ENCODE results near the gene RBP4.

The RBP4 gene

DNA sequence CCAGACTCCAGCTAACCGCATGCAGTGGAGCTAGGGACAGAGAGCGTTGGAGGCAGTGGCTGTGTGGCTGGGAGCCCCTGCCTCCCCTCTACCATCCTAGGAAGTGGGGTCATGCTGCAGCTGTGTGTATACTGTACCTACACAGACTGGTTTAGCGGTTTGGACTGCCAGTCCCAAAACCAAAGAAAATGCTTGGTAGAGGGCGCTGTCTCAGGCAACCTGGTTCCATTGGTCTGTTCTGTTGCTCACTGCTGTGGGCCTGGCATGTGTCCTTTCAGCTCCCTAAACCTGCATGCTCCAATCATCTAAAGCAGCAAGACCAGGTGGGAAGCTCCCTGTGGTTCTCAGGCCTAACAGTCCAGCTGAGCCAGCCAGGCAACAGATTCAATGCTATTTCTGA is 4.5 kb downstream of the RBP4 start:
- no peak for DNase-seq (ENCODE audit: low read depth in 3 of 3)

DNA sequence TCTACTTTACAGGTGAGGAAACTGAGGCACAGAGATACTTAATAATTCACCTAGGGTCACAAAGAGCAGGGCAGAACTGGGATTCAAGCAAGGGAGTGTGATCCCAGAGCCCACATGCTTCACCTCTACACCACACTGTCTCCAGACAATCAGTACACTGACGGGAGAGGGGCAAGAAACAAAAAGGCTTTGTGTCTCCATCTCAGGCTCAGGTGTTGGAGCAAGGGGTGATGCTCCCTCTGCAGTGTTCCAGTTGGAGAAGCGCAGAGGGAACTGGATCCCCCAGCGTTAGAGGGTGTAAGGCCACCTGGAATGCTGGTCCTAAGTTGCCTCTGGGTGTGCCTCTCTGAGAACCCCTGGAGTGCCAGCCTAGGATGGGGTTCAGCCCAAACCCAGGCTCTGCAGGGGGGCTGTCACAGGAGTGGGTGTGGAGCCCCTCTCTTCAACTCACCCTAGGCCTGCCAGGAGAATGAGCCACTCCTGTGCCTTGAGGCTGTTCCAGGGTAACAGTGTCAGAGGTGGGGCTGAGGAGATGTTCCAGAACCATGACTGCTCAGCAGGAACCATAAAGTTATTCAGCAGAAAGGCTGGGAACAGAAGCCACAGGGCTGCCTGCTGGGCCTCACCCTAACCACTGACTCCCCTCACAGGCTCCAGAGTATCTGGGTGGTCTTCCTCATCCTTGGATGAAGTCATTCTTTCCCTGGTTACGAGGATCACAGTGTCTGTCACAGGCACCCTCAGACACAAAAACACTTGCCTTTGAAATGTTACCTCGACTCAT is 5.5 kb downstream of the RBP4 start:
- DNase-seq (ENCODE audit: low read depth in 3 of 3): no peak

DNA sequence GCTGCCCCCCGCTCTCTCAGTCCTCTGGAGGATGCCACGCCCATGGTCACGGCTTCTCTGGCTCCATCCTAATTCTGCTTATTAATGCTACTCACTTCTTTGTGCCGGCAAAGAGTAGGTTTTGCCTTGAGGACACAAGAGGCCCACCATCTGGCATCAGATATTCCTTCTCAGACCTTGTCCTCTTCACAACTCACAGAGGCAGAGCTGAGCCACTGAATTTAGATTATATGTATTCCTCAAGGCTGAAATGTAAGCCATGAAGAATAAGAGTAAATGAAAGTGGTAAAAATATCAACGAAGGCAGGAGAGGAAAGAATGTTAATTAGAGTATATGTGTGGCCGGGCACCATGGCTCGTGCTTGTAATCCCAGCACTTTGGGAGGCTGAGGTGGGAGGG is 6.5 kb downstream of the RBP4 start:
- no peak for DNase-seq (ENCODE audit: low read depth in 3 of 3)

DNA sequence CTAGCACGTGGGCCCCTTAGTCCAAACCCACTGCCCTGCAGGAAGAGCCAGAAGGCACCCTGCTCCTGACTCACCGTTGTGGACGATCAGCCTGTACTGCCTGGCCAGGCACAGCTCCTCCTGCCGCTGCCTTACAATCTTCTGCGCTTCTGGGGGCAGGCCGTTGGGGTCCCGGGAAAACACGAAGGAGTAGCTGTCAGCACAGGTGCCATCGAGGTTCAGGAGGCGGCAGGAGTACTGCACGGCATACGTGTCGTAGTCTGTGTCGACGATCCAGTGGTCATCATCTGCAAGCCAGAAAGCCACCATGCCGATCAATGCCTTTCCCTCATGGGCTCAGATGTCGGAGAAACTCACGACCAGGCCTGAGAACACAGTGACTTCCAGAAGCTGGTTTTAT is 7.3 kb downstream of the RBP4 start:
- no peak for DNase-seq (ENCODE audit: low read depth in 3 of 3)

DNA sequence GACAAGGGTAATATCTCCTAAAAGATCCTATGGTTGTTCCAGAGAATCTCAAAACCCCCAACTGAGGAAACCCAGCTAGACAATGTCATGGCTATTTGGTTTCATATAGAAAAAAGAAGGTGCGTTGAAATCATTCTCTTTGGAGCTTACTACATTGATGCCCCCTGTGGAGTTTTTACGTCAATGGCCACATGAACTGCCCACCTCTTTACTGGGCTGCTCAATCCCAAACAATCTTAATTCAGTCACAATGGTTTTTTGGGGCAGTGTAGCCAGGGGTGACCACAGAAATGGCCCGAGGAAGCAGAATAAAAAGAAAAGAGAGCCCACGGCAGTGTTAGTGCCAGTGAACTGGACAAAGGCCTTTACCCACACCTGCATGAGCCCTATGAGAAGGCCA is 7.8 kb downstream of the RBP4 start:
- no peak for DNase-seq (ENCODE audit: low read depth in 3 of 3)

DNA sequence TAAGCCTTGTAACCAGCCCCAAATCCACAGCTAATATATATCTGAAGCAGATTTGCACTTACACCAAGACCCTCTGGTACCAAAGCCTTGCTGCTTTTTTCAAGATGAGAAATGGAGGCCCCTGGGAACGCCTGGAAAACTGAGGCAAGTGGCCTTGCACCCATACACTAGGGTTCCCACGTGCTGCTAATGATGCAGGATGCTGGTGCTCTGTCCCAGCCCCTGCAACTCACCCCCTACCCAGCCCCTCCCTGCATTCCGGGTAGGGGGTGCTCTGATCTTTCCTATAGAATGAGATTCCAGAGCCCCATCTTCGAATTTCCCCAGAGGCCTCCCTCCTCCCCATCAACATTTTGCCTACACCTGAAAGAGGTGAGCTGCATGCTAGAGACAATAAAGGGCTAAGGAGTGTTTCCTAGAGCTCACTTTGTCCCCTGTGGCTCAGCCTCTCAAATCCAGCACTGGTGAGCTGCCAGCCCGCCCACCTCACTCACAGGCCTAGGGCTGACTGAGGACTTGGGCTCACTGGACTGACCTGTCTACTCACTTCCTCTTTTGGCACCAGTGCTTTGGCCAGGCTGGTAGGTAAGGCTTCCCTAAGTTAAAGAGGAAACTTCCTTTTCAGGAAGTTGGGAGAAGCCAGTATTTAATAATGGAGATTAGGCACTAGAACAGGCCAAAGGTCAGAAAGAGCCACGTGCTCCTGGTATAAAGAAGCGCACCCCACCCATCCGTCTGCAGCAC is 9.8 kb downstream of the RBP4 start:
- no peak for DNase-seq (ENCODE audit: low read depth in 3 of 3)

DNA sequence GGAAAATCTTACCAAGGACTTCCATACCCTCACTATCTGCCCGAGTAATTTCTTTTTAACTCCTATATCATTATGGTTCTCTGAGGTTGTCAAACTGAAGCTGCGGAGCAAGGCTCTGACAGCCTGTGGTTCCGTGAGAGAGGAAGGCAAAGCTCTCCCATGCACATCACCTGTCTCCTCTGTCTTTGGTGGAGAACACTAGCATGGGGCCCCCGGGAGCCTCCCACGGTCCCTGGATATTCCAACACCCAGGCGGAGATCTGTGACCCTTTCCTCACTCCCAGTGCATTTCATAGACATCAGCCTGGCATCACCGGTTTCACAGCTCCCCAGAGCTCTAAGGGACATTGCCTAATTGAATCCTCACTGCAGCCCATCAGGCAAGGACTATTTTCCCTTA is 10.4 kb downstream of the RBP4 start:
- DNase-seq (ENCODE audit: low read depth in 3 of 3): no peak

DNA sequence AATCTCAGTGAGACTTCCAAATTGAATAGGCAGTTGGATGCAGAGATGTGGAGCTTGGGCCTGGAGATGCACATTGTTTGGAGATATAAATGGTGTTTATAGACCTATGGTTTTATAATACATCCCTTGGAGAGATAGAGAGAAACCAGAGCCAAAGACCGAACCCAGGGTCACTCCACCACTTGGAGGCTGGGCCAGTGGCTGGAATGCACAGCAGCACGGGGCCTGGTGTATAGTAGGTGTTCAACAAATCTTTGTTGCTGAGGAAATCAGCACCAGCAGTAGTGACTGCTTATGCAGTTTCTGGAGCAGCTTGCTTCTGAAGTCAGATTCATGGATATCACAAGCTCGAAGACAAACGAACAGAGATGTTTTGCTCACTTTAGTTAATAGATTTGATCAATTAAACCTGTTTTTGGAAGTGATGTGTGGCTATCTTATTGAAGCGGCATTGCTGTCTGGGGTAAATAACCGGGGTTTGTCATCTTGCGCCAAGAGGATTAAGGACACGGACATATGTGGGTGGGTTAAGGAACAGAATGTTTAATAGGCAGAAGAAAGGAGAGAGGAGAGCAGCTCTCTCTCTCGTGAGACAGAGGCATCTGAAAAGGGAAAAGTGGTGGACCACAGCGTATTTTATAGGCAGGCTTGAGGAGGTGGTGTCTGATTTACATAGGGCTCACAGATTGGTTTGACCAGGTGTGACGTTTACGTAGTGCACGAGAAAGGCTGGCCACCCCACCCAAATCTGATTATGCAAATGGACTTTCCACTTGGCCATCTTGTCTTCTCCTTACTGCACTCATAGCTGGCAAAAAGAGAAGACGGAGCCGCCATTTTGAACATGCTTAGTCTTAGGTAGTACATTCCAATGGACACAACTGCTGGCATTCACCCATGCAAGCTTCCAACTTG is 11.1 kb downstream of the RBP4 start:
- DNase-seq (ENCODE audit: low read depth in 3 of 3): no peak

DNA sequence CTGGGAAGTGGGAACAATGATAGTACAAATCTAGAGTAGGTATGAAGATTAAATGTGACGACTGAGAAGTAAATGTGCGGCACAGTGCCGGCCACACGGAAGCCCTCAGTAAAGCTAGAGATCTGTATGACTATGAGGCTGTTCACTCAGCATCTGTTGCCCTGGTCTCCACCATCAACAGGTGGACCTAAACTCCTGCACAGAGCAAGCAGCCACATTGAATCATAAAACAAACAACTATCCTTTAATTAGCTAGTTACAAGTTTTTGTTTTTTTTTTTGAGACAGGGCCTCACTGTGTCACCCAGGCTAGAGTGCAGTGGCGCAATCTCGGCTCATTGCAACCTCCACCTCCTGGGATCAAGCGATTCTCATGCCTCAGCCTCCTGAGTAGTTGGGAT is 16.6 kb downstream of the RBP4 start:
- no peak for DNase-seq (ENCODE audit: low read depth in 3 of 3)

DNA sequence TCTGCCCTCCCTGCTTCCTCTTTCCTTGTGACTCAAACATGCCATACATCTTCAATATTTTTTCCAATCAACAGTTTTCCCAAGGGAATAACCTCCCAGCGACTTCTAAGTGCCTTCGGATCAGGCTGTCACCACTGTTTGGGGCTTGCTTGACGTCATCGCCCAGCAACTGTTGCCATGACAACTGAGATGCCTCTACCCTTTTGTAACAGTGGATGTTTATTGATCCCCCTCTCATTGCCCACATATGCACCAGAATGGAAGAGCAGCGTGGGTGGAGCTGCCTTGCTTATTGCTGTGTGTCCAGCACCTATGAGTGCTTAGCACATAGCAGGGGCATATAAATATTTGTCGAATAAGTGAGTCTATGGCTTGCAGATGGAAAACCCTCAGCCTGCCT is 20.2 kb downstream of the RBP4 start:
- DNase-seq (ENCODE audit: low read depth in 3 of 3): no peak

DNA sequence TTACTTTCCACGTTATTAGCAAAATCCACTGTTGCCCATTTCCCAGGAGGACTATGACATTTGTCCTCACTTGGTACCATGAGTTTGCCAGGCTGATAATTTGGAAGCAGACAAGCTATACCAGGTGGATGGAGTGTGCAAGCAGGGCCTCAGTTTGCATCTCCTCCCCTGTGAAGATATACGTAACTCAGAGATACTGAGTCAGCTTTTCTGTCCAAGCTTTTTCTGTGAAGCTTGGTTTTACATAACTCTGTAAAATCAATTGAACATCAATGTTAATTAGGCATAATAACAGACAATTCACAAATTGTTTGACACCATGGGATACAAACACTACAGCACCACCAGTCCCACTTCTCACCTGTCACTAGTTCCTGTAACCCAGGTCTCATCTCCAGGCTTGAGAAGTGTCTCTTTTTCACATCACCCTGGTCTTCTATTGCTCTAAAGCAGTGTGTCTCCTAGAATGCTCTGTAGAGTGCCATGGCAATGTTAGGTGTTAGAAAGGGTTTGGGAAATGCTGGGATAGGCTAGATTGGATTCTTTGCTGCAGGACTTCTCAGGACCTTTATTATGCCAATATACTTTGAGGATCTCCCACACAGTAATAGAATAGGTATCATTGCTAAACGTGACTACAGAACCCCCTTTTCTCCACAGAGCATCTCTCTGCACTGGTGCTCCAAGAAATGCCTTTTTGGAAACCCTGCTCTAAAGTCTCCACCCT is 20.9 kb downstream of the RBP4 start:
- no peak for DNase-seq (ENCODE audit: low read depth in 3 of 3)

DNA sequence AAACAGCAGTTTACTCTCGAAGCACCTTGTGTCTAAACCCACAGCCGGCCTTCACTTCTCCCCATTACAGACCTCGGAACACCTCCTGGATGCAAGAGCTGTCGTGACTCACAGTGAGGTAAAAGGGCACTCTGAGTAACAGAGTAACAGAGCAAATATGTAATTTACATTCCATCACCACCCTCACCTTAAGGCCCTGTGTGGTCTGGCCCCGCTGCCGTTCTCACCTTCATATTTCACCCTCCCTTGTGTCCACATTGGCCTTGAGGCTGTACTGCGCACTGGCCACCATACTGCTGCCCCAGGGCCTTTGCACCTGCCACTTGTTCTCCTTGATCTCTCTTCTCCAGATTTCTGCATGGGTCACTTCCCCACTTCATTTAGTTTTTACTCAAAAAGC is 21.9 kb downstream of the RBP4 start:
- DNase-seq (ENCODE audit: low read depth in 3 of 3): no peak

DNA sequence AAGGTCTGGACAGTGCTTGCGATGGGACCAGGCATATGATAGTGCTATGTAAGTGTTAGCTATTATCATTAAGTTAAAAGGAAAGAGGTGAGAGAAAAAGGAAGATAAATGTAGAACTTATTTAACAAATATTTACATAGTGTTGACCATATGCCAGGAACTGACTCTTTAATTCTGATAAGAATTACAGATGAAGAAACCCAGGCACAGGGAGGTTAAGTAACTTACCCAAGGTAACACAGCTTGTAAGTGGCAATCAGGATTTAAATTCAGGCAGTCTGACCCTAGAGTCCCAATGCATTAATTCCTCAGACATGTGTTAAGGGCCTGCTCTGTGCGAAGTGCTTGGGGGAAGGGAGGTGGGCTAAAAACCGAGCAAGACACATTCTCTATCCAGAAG is 23.5 kb downstream of the RBP4 start:
- DNase-seq (ENCODE audit: low read depth in 3 of 3): no peak

DNA sequence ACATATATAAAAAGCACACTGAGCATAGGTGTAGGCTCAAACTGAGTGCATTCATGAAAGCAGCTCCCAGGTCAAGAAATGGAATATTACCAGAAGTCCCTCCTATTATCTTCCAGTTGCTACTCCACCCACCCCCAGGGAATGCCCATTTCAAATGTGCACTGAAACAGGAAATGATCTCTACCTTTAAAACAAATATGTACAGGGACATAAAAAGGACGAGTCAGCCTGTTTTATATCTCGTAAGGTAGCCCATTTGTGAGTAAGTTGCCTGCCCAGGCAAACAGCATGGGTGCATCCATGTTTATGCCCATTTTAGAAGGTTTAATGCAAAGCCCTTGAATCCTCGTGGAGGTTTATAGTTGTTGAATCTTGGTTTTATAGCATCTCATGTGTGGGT is 24.1 kb downstream of the RBP4 start:
- DNase-seq (ENCODE audit: low read depth in 3 of 3): no peak

DNA sequence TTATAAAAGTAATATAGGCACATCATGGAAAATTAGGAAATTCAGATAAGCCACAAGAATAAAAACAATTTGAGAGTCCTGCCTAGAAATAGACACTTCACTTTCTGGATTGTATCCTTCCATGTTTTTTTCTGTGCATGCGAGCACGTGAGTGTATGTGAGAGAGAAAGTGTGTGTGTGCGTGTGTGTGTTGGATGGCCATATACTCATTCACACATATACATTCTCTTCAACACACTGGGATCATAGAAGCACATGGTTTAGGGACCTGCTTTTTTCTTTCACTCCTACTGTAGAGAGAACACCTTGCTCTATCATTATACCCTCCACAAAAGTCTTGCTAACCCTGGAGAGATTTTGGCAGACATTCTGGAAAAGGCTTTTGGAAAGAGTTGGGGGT is 27.1 kb downstream of the RBP4 start:
- no peak for DNase-seq (ENCODE audit: low read depth in 3 of 3)

DNA sequence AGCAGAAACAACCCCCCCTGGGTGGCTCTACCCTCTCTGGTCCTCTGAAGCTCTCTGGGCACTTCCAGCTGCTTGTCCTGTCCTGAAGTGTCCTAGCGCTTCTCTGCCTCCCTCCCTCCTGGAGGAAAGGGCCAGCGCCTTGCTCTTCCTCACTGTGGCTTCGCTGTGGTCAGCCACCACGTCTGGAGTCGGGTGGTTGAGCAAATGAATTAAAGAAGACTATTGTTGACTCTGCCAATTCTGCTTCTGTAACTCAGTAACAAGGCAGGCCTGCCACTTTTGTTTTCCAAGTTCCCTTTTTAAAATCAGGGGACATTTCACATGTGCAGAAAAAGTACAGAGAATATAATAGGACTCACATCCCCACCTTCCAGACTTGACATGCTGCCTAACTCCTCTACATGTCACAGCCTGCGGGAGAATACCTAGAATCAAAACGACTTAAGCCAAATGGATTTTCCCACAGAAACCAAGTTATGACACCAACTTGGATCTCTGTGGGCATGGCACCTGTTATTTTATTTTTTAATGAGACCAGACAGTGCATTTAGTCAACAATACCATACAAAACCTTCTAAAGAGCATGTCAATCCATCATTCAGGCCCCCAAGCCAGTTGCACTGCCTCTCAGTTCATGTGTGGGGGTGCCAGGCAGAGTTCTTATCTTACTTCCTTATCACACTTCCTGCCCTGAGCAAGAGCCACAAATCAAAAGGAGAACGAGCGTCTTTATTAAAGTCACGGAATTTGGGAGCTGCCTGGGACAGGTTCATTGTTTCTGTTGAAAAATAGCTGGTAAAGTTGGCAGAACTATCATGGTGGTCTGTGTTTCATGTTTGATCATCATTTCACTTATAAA is 27.8 kb downstream of the RBP4 start:
- no peak for DNase-seq (ENCODE audit: low read depth in 3 of 3)

DNA sequence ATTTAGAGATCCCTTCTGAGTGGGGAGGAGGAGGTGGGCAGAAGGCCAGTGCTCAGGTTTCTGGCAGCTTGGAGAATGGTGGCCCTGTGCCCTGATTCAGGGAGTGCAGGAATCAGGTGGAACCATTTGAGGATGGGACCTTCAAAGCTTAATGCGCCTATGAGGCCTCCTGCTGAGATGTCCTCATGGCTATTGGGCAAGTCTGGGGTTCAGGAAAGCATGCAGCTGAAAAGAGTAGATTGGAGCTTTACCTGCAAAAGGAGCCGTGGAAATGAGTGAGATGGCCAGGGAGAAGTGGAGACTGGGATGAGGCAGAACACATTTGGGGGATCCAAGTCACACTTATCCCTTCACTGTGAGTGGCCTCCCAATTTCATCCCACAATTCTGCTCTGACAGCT is 28.4 kb downstream of the RBP4 start:
- no peak for DNase-seq (ENCODE audit: low read depth in 3 of 3)

DNA sequence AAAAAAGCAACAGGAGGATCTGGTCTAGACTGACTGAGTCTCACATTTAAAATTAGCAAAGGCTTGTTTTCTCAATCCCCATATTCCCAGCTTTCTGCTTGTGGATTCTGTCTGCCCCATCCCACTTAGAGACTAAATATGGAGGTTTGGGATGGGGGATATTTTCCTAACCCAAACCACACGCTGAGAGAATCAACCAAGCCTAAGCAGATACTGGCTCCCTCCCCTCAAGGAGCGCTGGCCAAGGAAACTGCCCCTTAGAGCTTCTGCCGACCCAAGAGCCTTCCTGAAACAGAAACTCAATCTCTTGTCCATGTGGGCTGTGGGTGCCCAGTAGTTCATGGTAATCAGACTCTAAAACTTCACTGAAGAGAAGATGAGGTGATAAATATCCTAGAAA is 30.7 kb downstream of the RBP4 start:
- no peak for DNase-seq (ENCODE audit: low read depth in 3 of 3)

DNA sequence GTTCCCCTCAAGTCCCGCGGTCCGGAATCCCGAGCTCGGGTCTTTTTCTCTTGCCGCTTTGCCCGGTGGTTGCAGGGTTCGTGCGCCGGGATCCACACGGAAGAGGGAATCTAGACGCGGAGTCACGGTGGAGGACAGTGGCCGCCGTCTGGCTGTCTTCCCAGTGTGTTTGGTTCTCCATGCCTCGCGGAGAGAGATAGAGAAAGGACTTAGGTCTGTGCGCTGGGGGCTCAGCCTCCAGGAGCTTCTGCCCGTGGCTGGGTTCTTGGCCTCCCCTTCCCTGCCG is 33.0 kb downstream of the RBP4 start:
- no peak for DNase-seq (ENCODE audit: low read depth in 3 of 3)

DNA sequence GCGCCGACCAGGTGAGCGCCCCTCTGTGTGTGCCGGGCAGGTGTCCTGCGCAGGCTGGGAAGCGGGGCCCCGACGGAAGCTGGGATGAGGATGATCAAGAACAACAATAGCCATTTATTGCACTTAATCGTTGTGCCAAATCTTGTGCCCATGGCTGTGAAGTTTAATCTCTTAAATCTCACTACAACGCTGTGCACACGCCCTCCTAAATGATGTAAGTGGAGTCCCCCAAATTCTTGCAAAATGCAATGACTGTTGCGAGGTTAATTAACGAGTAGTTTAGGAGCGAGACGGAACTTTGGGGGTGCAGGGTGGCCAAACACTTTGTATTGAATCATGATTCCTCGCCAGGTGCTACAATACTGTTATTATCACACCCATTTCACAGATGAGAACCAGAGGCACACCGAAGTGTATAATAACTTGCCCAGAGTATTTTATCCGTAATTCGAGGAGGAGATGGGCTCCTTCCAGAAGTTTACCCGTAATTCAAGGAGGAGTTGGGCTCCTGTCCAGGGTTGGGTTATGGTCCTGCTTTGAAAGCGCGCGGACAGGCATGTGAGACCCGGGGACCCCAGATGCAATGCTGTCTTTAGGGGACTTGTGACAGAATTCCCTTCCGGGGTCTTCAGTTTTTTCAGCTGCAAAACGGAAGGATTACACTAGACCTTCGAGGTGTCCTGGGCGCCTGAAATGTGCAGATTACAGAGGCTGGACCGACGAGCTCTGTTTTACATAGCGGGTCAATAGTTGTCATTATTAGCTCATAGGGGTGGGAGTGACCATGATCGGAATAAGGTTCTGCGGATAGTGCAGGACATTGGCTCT is 33.5 kb downstream of the RBP4 start:
- no peak for DNase-seq (ENCODE audit: low read depth in 3 of 3)

Data from stimulated activated CD4-positive, alpha-beta T cell treated with anti-CD3 and anti-CD28 coated beads, TNF-alpha, amount 100 ng/mL, for 4 hours (primary cell).